Dermis lymphatic vessel endothelial cell (primary cell): ENCODE results near the gene INSYN2A. TPM values are rescaled to one million over a fixed set of nuclear protein-coding genes. Genes with fewer than 3 reads are reported as not detected.

Experiments used
- total RNA-seq: library from RNA; depleted of rRNA; stranded (reverse); fragments of >200 nt; gene quantifications from 2 replicates; pipeline ENCODE4 v1.2.1, GENCODE V29; 2014

Gene INSYN2A, protein sequence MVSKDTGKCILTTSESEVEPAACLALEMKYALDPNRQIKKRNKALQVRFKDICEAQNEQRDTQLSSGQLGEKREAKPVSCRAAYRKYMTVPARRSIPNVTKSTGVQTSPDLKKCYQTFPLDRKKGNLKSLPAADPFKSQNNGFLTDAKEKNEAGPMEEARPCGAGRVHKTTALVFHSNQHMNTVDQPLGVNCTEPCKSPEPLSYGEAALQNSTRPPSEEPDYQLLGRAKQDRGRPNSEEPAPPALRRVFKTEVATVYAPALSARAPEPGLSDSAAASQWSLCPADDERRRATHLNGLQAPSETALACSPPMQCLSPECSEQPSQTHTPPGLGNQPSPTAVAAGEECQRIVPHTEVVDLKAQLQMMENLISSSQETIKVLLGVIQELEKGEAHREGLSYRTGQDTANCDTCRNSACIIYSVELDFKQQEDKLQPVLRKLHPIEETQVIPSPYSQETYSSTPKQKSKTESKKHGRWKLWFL
- total RNA-seq = under 0.01 TPM in 1 of 2 replicates, not detected in the other

DNA sequence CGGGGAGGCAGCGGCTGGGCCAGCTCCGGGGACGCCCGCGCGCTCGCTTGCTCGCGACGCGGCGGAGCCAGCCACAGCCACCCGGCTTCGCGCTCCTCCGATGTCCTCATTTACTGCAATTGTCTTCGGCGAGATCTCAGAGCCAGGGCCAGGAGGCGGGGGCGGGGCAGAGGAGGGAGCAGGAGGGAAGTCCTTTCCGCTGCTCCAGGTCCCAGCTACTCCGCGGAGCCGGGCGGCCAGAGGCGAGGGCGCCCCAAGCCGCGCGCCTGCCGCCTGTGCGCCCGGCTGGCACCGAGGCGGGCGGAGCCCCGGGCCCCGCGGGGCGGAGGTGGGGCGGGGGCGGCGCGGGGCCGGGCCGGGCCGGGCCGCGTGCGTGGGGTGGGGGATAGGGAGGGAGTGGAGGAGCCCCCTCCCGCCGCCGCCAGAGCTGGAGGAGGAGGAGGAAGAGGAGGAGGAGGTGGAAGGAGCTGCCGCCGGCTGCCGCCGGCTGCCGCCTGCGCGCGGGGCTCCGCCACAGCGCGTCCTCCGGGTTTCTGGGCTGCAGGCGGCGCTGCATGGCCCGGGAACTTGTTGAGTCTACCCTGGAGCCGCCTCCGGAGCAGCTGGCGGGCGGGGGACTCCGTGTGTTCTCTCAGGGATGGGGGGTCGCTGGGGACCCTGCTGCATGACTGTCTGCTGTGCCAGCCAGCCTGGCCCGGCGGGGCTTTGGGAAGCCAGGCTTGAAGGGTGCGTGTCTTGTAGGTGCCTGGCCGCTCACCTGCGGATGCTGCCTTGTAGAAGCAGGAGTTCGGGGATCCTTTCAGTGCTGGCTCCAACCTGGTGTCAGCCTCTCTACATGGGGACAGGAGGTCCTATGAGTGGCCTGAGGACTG, at the start of gene INSYN2A:
Gene INSYN2A, minus strand, starts transcription at position 310 of the 872 bp plus-strand sequence. CDS start 20,196 bp downstream, outside the sequence.

